A549 (cell line): ENCODE measurements around the gene SUN2. TPM values are rescaled to one million over a fixed set of nuclear protein-coding genes. Genes with fewer than 3 reads are reported as not detected.

Experiments
- ATAC-seq, 2 experiments: fragments of 200-7000 bp in 1 of 2; fragments of >200 bp in 1 of 2; cut with Nextera tagmentation in 1 of 2; cut with Tn5 transposase in 1 of 2; 3 replicates each; pipeline versions ENCODE4 v1.8.0 to v1.9.1; 2018 to 2020; ENCODE audit warnings: mild to moderate bottlenecking in 1 of 2, moderate library complexity in 1 of 2
- CTCF ChIA-PET: fragments of 300-600 bp; sonication (Branson Sonifier 250); formaldehyde crosslinking; extraction: SDS; loops from one replicate; lab custom pipeline; 2021; ENCODE audit warnings: antibody characterized with exemption, inconsistent platforms; lab: Yijun Ruan, JAX
- POLR2A ChIA-PET: fragments of 350-600 bp; formaldehyde crosslinking; extraction: SDS; loops from one replicate; lab custom pipeline; 2021; ENCODE audit warnings: antibody characterized with exemption, inconsistent platforms; lab: Yijun Ruan, JAX
- DNase-seq, 2 experiments: peaks; one replicate each; pipeline versions ENCODE4 v3.0.0 to v3.0.0-alpha.2; 2011 to 2016; ENCODE audit warnings: low read depth in 1 of 2, low spot score in 1 of 2
- FAIRE-seq: peaks from 2 replicates; lab custom pipeline; 2011; peaks lifted over from hg19 to GRCh38; lab: Jason Lieb, UNC
- H3K27ac ChIP-seq, 2 experiments: fragments of >200 bp; sonication (Bioruptor Twin); formaldehyde crosslinking; 3 replicates each; pipeline ENCODE4 v1.5.1; 2016 to 2017
- H3K4me1 ChIP-seq: fragments of >200 bp; sonication (Bioruptor Twin); formaldehyde crosslinking; 3 replicates; pipeline ENCODE4 v1.6.1; 2016
- H3K4me2 ChIP-seq: fragments of >200 bp; sonication (Bioruptor Twin); formaldehyde crosslinking; 3 replicates; pipeline ENCODE4 v1.6.1; 2016
- H3K4me3 ChIP-seq: fragments of >200 bp; sonication (Bioruptor Twin); formaldehyde crosslinking; 3 replicates; pipeline ENCODE4 v1.5.1; 2016
- H3K9me3 ChIP-seq: fragments of >200 bp; sonication (Bioruptor Twin); formaldehyde crosslinking; 3 replicates; pipeline ENCODE4 v1.6.1; 2016
- BHLHE40 ChIP-seq: IDR thresholded peaks from 2 replicates; pipeline ENCODE4 v1.6.1; 2012; ENCODE audit warnings: low read depth, low read length, inconsistent platforms
- CBX8 ChIP-seq: fragments of 200-600 bp; sonication (generic); IDR thresholded peaks from 2 replicates; pipeline ENCODE4 v1.6.1; 2016
- CEBPB ChIP-seq, 2 experiments: fragments of >200 bp in 1 of 2; sonication (Bioruptor Twin) in 1 of 2; formaldehyde crosslinking in 1 of 2; IDR thresholded peaks; 2 replicates each; pipeline ENCODE4 v1.6.1; 2012 to 2016
- CHD2 ChIP-seq: fragments of 150-350 bp; IDR thresholded peaks from 2 replicates; pipeline ENCODE4 v1.6.1; 2014; ENCODE audit warnings: low read length; ENCODE audit not compliant: partially characterized antibody
- CHD4 ChIP-seq: fragments of 200-600 bp; sonication (generic); IDR thresholded peaks from 2 replicates; pipeline ENCODE4 v1.6.1; 2016; ENCODE audit warnings: antibody characterized with exemption, mild to moderate bottlenecking, borderline replicate concordance
- EHF ChIP-seq: fragments of 250-450 bp; sonication (Bioruptor Pico); IDR thresholded peaks from 2 replicates; pipeline ENCODE4 v1.5.0; 2020; ENCODE audit warnings: mild to moderate bottlenecking
- FOSL2 ChIP-seq, 2 experiments: fragments of 450-650 bp in 1 of 2; fragments of >200 bp in 1 of 2; sonication (Bioruptor Twin) in 1 of 2; formaldehyde crosslinking; IDR thresholded peaks; 2 replicates each; pipeline versions ENCODE4 v1.5.0 to v1.6.1; 2016 to 2020; ENCODE audit warnings: mild to moderate bottlenecking in 1 of 2, moderate library complexity in 1 of 2
- GATA3 ChIP-seq: IDR thresholded peaks from 2 replicates; pipeline ENCODE4 v1.6.1; 2012; ENCODE audit warnings: borderline replicate concordance
- HOXB13 ChIP-seq: fragments of 250-450 bp; sonication (Bioruptor Pico); IDR thresholded peaks from 2 replicates; pipeline ENCODE4 v1.5.0; 2020; ENCODE audit warnings: low read depth, mild to moderate bottlenecking, moderate library complexity
- HOXB5 ChIP-seq: fragments of 250-450 bp; sonication (Bioruptor Pico); IDR thresholded peaks from 2 replicates; pipeline ENCODE4 v1.5.0; 2020; ENCODE audit warnings: mild to moderate bottlenecking, moderate library complexity
- JUNB ChIP-seq: fragments of >200 bp; sonication (Bioruptor Twin); formaldehyde crosslinking; IDR thresholded peaks from 2 replicates; pipeline ENCODE4 v1.6.1; 2016
- KDM1A ChIP-seq: fragments of 200-600 bp; sonication (generic); IDR thresholded peaks from 2 replicates; pipeline ENCODE4 v1.6.1; 2016; ENCODE audit warnings: low read depth, mild to moderate bottlenecking
- MAFK ChIP-seq: fragments of 450-650 bp; IDR thresholded peaks from 2 replicates; pipeline ENCODE4 v1.6.1; 2014; ENCODE audit not compliant: partially characterized antibody
- MAZ ChIP-seq: fragments of 150-350 bp; IDR thresholded peaks from 2 replicates; pipeline ENCODE4 v1.6.1; 2014; ENCODE audit warnings: antibody characterized with exemption, low read depth, low read length, borderline replicate concordance
- NFE2L2 ChIP-seq: fragments of 150-350 bp; conservative IDR thresholded peaks from 2 replicates; pipeline ENCODE4 v1.6.1; 2014; ENCODE audit warnings: low read length
- NPAS2 ChIP-seq: fragments of 250-450 bp; sonication (Bioruptor Pico); IDR thresholded peaks from 2 replicates; pipeline ENCODE4 v1.8.0; 2022; ENCODE audit warnings: mild to moderate bottlenecking, moderate library complexity, borderline replicate concordance
- NR3C1 ChIP-seq: fragments of >200 bp; sonication (Bioruptor Twin); formaldehyde crosslinking; IDR thresholded peaks from 3 replicates; pipeline ENCODE4 v1.6.1; 2017
- PHF8 ChIP-seq: fragments of 200-600 bp; sonication (generic); IDR thresholded peaks from 2 replicates; pipeline ENCODE4 v1.6.1; 2016; ENCODE audit warnings: low read depth, mild to moderate bottlenecking, antibody characterized with exemption, moderate library complexity, borderline replicate concordance
- RCOR1 ChIP-seq: fragments of 150-350 bp; IDR thresholded peaks from 2 replicates; pipeline ENCODE4 v1.6.1; 2014; ENCODE audit warnings: antibody characterized with exemption, low read length, low read depth
- SMC3 ChIP-seq: fragments of >200 bp; sonication (Bioruptor Twin); formaldehyde crosslinking; IDR thresholded peaks from 3 replicates; pipeline ENCODE4 v1.6.1; 2018; ENCODE audit warnings: inconsistent platforms
- TFCP2L1 ChIP-seq: fragments of 250-450 bp; sonication (Bioruptor Pico); IDR thresholded peaks from 2 replicates; pipeline ENCODE4 v1.5.0; 2021; ENCODE audit warnings: mild to moderate bottlenecking
- ZC3H11A ChIP-seq: fragments of 450-650 bp; IDR thresholded peaks from 2 replicates; pipeline ENCODE4 v1.6.1; 2014; ENCODE audit warnings: antibody characterized with exemption, mild to moderate bottlenecking
- ZFP36 ChIP-seq: fragments of 450-650 bp; IDR thresholded peaks from 2 replicates; pipeline ENCODE4 v1.6.1; 2014; ENCODE audit warnings: borderline replicate concordance; ENCODE audit not compliant: partially characterized antibody
- ZNF302 ChIP-seq: fragments of 250-450 bp; sonication (Bioruptor Pico); IDR thresholded peaks from 2 replicates; pipeline ENCODE4 v1.9.0; 2021; ENCODE audit warnings: inconsistent platforms, mild to moderate bottlenecking, moderate library complexity
- ZSCAN20 ChIP-seq: fragments of 250-450 bp; sonication (Bioruptor Pico); IDR thresholded peaks from 2 replicates; pipeline ENCODE4 v1.8.0; 2022; ENCODE audit warnings: mild to moderate bottlenecking, moderate library complexity
- WGBS: methylation state at CpG from one replicate; pipeline ENCODE4 v1.1.6; 2017; ENCODE audit errors: missing lambda C conversion rate; 5-methylcytosine and 5-hydroxymethylcytosine counted together
- polyA plus RNA-seq, 4 experiments: library from polyadenylated mRNA; depleted of rRNA in 3 of 4; stranded (reverse); fragments of >200 nt; fragmentation: RNase III in 1 of 4; extraction: RNeasy Plus Mini Kit Qiagen cat#74134 plus additional on column Dnase treatment in 1 of 4; gene quantifications; 2 replicates in 3 of 4; 3 replicates in 1 of 4; pipeline ENCODE4 v1.2.3, GENCODE V29; 2011 to 2017
- TF ChIP-seq, protein P1 (sequence below): fragments of 450-650 bp; IDR thresholded peaks from 2 replicates; pipeline ENCODE4 v1.6.1; 2014; ENCODE audit warnings: antibody characterized with exemption
- TF ChIP-seq, protein P2 (sequence below): IDR thresholded peaks from 2 replicates; pipeline ENCODE4 v1.6.1; 2012; ENCODE audit warnings: low read depth, borderline replicate concordance
- TF ChIP-seq, protein P3 (sequence below): fragments of 250-450 bp; sonication (Bioruptor Pico); IDR thresholded peaks from 2 replicates; pipeline ENCODE4 v1.5.0; 2021; ENCODE audit warnings: mild to moderate bottlenecking, moderate library complexity, borderline replicate concordance
- TF ChIP-seq, protein P4 (sequence below): fragments of 250-450 bp; sonication (Bioruptor Pico); IDR thresholded peaks from 2 replicates; pipeline ENCODE4 v1.5.0; 2020; ENCODE audit warnings: low read depth, mild to moderate bottlenecking, moderate library complexity
- TF ChIP-seq, protein P5 (sequence below): fragments of 150-350 bp; IDR thresholded peaks from 2 replicates; pipeline ENCODE4 v1.6.1; 2014; ENCODE audit warnings: low read depth, mild to moderate bottlenecking, low read length

Gene SUN2
- polyA plus RNA-seq, 2 of the 4 experiments (the other 2 are of a cell fraction): 12.6 to 24.0 TPM

DNA sequence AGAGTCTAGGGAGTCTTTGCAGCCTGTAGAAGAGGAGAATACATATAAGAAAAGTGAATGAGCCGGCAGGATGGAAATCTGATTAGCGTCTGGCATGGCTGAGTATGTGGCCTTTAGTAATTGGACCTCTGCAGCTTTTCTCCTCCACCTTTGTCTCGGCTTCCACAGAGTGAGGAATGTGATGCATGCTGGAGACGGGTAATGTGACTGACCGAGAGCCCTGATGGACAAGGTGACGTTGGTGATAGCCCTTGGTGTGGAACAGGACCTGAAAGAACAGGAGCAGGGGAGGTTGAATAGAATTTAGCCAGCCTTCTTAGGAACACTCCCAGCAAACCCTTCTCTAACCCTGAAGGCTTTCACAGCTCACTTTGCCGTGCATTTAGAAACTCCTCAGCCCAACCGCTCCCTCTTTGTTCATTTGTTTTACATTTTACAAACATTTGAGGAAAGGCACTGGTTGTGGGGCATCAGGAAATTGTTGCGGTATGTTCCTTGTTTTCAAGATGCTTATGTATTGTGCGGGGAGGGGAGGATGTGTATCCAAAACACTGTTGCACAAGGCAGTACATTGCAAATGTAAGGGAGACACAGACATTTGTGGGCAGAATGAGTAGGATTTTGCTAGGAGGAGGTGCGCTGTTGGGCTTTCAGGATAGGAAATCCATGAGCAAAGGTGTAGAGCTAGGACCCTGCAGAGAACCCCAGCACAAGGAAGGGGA lies 43.2 kb downstream of the SUN2 start (continued):
- TF ChIP-seq MAZ (no peak), BHLHE40 (no peak)
- TF ChIP-seq, all 56 proteins: peak for 0

DNA sequence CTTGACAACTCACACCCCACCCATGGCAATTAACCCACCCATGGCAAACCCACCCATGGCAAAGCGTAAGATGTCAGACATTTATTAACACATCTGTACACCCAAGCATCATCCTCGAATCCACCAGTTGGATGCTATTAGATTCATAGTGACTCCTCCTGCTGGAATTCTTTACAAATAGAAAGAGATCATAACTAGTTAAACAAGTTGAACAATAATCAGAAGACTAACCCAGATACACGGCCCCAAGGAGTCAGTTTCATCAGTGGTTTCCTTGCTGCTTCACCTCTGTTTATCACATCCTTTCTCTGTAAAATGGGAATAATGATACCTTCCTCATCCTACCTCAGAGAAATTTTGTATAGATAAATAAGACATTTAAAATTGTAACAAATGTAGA lies 44.9 kb downstream of the SUN2 start:
- CTCF ChIA-PET: interaction anchor here (0.7 kb wide), 1 partner anchor 295 kb away, joined by 3 read pairs; no protein-coding TSS in a partner anchor
- Histone ChIP-seq H3K4me3 (no peak overlapping the region), H3K27ac (no peak overlapping the region), H3K4me2 (no peak overlapping the region), H3K9me3 (no peaks in the 10 kb centered on the region), H3K4me1 (peaks cover 13% of the 10 kb centered on the region; the same call in 2 of the 3 replicates)
- 67% methylated on average over 3 of the region's 3 CpGs for WGBS
- FAIRE-seq (no peak), DNase-seq (no peak), ATAC-seq (no peak)
- TF ChIP-seq ZSCAN20: no peak
- TF ChIP-seq MAFK: no peak
- TF ChIP-seq, protein P1, sequence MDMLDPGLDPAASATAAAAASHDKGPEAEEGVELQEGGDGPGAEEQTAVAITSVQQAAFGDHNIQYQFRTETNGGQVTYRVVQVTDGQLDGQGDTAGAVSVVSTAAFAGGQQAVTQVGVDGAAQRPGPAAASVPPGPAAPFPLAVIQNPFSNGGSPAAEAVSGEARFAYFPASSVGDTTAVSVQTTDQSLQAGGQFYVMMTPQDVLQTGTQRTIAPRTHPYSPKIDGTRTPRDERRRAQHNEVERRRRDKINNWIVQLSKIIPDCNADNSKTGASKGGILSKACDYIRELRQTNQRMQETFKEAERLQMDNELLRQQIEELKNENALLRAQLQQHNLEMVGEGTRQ: no peak
- no peak for TF ChIP-seq ZFP36
- TF ChIP-seq NR3C1: no peak
- TF ChIP-seq FOSL2 (IDR thresholded peaks at IDR 0.05): no peak
- TF ChIP-seq FOSL2 (CRISPR knock-in tag; IDR thresholded peaks at IDR 0.05): no peak
- TF ChIP-seq ZNF302 (CRISPR knock-in tag): no peak
- TF ChIP-seq ZC3H11A: no peak
- no peak for TF ChIP-seq RCOR1
- TF ChIP-seq, protein P2, sequence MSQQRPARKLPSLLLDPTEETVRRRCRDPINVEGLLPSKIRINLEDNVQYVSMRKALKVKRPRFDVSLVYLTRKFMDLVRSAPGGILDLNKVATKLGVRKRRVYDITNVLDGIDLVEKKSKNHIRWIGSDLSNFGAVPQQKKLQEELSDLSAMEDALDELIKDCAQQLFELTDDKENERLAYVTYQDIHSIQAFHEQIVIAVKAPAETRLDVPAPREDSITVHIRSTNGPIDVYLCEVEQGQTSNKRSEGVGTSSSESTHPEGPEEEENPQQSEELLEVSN: no peak
- no peak for TF ChIP-seq CHD4
- no peak for TF ChIP-seq CEBPB (IDR thresholded peaks at IDR 0.05)
- no peak for TF ChIP-seq HOXB13 (CRISPR knock-in tag)
- no peak for TF ChIP-seq CHD2
- TF ChIP-seq NPAS2 (CRISPR knock-in tag): no peak
- no peak for TF ChIP-seq EHF (CRISPR knock-in tag)
- no peak for TF ChIP-seq KDM1A
- POLR2A ChIA-PET: no interaction called here

DNA sequence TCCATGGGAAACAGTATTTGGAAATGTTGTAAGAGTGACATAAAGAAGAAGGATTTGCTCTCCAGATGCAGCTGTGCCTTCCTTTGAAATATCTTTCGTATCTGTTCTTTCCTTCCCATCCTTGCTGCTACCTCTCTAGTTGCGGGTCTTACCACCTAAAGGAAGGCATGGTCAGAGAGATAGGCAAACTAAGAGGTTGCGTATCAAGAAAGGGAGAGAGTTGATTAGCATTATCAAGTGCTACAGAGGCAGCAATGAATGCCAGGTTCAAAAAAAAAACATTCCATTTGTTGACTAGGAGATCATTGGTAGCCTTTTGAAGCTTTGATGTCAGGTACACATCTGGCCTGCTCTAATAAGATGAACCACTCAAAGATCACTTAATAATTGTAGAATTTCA lies 45.4 kb downstream of the SUN2 start:
- CTCF ChIA-PET: interaction anchor here (0.7 to 1.3 kb wide), 2 partner anchors 15 to 295 kb away, joined by 3 to 7 read pairs; no protein-coding TSS in a partner anchor
- FAIRE-seq (no peak), DNase-seq (no peak), ATAC-seq (no peak)
- Histone ChIP-seq H3K4me3 (no peak overlapping the region), H3K27ac (no peak overlapping the region), H3K4me2 (no peak overlapping the region), H3K4me1 (peaks cover 13% of the 10 kb centered on the region; the same call in 2 of the 3 replicates), H3K9me3 (no peaks in the 10 kb centered on the region)
- 95% methylated on average over 3 of the region's 3 CpGs for WGBS
- TF ChIP-seq, protein P3, sequence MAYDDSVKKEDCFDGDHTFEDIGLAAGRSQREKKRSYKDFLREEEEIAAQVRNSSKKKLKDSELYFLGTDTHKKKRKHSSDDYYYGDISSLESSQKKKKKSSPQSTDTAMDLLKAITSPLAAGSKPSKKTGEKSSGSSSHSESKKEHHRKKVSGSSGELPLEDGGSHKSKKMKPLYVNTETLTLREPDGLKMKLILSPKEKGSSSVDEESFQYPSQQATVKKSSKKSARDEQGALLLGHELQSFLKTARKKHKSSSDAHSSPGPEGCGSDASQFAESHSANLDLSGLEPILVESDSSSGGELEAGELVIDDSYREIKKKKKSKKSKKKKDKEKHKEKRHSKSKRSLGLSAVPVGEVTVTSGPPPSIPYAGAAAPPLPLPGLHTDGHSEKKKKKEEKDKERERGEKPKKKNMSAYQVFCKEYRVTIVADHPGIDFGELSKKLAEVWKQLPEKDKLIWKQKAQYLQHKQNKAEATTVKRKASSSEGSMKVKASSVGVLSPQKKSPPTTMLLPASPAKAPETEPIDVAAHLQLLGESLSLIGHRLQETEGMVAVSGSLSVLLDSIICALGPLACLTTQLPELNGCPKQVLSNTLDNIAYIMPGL (CRISPR knock-in tag): no peak
- no peak for TF ChIP-seq JUNB
- no peak for TF ChIP-seq BHLHE40
- TF ChIP-seq CBX8: no peak
- TF ChIP-seq, protein P4, sequence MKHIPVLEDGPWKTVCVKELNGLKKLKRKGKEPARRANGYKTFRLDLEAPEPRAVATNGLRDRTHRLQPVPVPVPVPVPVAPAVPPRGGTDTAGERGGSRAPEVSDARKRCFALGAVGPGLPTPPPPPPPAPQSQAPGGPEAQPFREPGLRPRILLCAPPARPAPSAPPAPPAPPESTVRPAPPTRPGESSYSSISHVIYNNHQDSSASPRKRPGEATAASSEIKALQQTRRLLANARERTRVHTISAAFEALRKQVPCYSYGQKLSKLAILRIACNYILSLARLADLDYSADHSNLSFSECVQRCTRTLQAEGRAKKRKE (CRISPR knock-in tag): no peak
- no peak for TF ChIP-seq EHF (CRISPR knock-in tag)
- TF ChIP-seq, protein P5, sequence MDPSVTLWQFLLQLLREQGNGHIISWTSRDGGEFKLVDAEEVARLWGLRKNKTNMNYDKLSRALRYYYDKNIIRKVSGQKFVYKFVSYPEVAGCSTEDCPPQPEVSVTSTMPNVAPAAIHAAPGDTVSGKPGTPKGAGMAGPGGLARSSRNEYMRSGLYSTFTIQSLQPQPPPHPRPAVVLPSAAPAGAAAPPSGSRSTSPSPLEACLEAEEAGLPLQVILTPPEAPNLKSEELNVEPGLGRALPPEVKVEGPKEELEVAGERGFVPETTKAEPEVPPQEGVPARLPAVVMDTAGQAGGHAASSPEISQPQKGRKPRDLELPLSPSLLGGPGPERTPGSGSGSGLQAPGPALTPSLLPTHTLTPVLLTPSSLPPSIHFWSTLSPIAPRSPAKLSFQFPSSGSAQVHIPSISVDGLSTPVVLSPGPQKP: no peak
- no peak for TF ChIP-seq NPAS2 (CRISPR knock-in tag)
- no peak for TF ChIP-seq CHD2
- TF ChIP-seq PHF8: no peak
- no peak for TF ChIP-seq SMC3
- TF ChIP-seq GATA3: no peak
- no peak for TF ChIP-seq NFE2L2
- no peak for TF ChIP-seq ZC3H11A
- TF ChIP-seq HOXB5: no peak
- TF ChIP-seq TFCP2L1: no peak
- POLR2A ChIA-PET: no interaction called here
